Kidney epithelial cell (primary cell): ENCODE data around the gene CSF3. TPM values are rescaled to one million over a fixed set of nuclear protein-coding genes. Genes with fewer than 3 reads are reported as not detected.
A peak's percentile ranks its signal among the peaks of the same experiment; 100 is the strongest.

Experiments
- DNase-seq: peaks from one replicate; pipeline ENCODE4 v3.0.0-alpha.2; 2010; ENCODE audit warnings: low read depth
- H3K27me3 ChIP-seq: 2 replicates; pipeline ENCODE4 v1.6.0; 2011; ENCODE audit warnings: low read length; ENCODE audit not compliant: control insufficient read depth, insufficient read depth
- H3K36me3 ChIP-seq: 2 replicates; pipeline ENCODE4 v1.5.1; 2011; ENCODE audit warnings: low read length; ENCODE audit not compliant: control insufficient read depth, insufficient read depth
- H3K4me3 ChIP-seq: 2 replicates; pipeline ENCODE4 v1.5.1; 2011; ENCODE audit warnings: low read depth, mild to moderate bottlenecking, control low read depth, low read length
- CTCF ChIP-seq: IDR thresholded peaks from 2 replicates; pipeline ENCODE4 v1.5.1; 2011; ENCODE audit warnings: mild to moderate bottlenecking, moderate library complexity, low read length, control low read depth, inconsistent platforms; ENCODE audit not compliant: insufficient read depth, poor library complexity, severe bottlenecking
- total RNA-seq: library from RNA; depleted of rRNA; stranded (reverse); fragments of >200 nt; gene quantifications from 2 replicates; pipeline ENCODE4 v1.2.3, GENCODE V29; 2015

Gene CSF3
- total RNA-seq, 1 donor from 2014 or later: not detected

GRCh38 chr17:40034426-40035161 lies 19.4 kb downstream of the CSF3 start:
- Histone ChIP-seq H3K36me3 (no peaks in the 10 kb centered on the region), H3K27me3 (no peaks in the 10 kb centered on the region), H3K4me3 (no peak overlapping the region)
- no peak for TF ChIP-seq CTCF
- no peak for DNase-seq

DNA sequence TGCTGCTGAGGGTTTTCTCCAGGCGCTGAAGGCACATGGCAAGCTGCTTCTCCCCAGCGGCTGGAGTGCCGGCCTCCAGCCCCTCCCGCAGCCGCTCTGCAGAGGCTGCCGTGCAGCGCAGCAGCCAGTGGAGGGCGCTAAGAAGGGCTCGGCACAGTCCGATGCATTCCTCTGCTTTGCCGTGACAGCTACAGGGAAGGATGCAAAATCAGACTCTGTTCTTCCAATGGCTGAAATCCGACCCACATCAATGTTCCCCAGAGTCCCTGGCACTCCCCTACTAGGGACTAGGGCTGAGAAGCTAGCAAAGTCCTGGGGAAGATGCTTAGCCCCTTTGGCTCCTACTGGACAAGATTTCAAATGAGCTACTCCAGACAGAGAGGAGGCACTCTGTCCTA lies 19.9 kb downstream of the CSF3 start:
- Histone ChIP-seq H3K4me3 (no peak overlapping the region), H3K27me3 (no peaks in the 10 kb centered on the region), H3K36me3 (no peaks in the 10 kb centered on the region)
- TF ChIP-seq CTCF: peak; percentile 83
- no peak for DNase-seq

GRCh38 chr17:40038882-40039513 lies 23.8 kb downstream of the CSF3 start:
- no peaks in the 10 kb centered on the region for H3K27me3 ChIP-seq
- H3K36me3 ChIP-seq: no peaks in the 10 kb centered on the region
- no peak for DNase-seq
- peak; percentile 73 for TF ChIP-seq CTCF
- H3K4me3 ChIP-seq: no peak overlapping the region

DNA sequence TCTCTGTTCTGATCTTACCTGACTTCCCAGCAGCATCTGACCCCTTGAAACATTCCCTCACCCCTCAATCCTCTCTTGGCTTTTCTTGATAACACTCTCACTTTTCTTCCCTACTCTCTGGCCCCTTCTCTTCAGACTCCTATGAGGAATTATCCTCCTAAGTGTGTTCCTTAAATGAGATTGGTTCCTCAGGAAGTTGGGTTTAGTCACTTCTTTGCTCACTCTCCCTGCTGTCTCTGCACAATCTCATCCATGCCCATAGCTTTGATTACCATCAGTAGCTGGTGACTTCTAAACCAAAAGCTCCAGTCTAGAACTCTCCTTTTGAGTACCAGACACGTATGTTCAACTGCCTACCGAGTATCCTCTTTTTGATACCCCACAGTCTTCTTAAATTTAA lies 26.0 kb downstream of the CSF3 start:
- H3K36me3 ChIP-seq: peaks cover 2% of the 10 kb centered on the region
- H3K4me3 ChIP-seq: no peak overlapping the region
- no peak for DNase-seq
- H3K27me3 ChIP-seq: no peaks in the 10 kb centered on the region
- TF ChIP-seq CTCF: no peak

GRCh38 chr17:40056379-40057015 lies 41.3 kb downstream of the CSF3 start:
- H3K27me3 ChIP-seq: peaks cover 7% of the 10 kb centered on the region
- H3K4me3 ChIP-seq: no peak overlapping the region
- no peak for TF ChIP-seq CTCF
- no peaks in the 10 kb centered on the region for H3K36me3 ChIP-seq
- DNase-seq: no peak
